Calu3 (cell line): Measurements from ENCODE around the gene TLL1. TPM values are rescaled to one million over a fixed set of nuclear protein-coding genes. Genes with fewer than 3 reads are reported as not detected.

Experiments used
- BruUV-seq: library from RNA; stranded (reverse); fragments of 400-500 nt; replicated peaks from 2 replicates; lab custom pipeline; 2021; lab: Mats Ljungman, UMichigan
- CTCF ChIA-PET: fragments of 300-600 bp; sonication (Branson Sonifier 250); formaldehyde crosslinking; loops from one replicate; lab custom pipeline; 2022; ENCODE audit warnings: antibody characterized with exemption; lab: Charles Lee
- DNase-seq: peaks from one replicate; pipeline ENCODE4 v3.0.0; 2022
- H3K27ac Mint-ChIP-seq: one replicate; pipeline ENCODE4 v1.8.0; 2022; ENCODE audit warnings: mixed read lengths; ENCODE audit not compliant: unreplicated experiment
- H3K27me3 Mint-ChIP-seq: one replicate; pipeline ENCODE4 v1.8.0; 2022; ENCODE audit warnings: mixed read lengths; ENCODE audit not compliant: unreplicated experiment
- H3K36me3 Mint-ChIP-seq: one replicate; pipeline ENCODE4 v1.8.0; 2022; ENCODE audit warnings: mild to moderate bottlenecking, moderate library complexity, mixed read lengths; ENCODE audit not compliant: insufficient read depth, unreplicated experiment
- H3K4me1 Mint-ChIP-seq: one replicate; pipeline ENCODE4 v1.8.0; 2022; ENCODE audit warnings: mild to moderate bottlenecking, low read depth, mixed read lengths; ENCODE audit not compliant: unreplicated experiment
- H3K4me3 Mint-ChIP-seq: one replicate; pipeline ENCODE4 v1.8.0; 2022; ENCODE audit warnings: mild to moderate bottlenecking, low read depth, moderate library complexity, mixed read lengths; ENCODE audit not compliant: unreplicated experiment
- H3K9me3 Mint-ChIP-seq: one replicate; pipeline ENCODE4 v1.8.0; 2022; ENCODE audit warnings: low read depth, mixed read lengths; ENCODE audit not compliant: unreplicated experiment
- CTCF ChIP-seq: fragments of 200-600 bp; IDR thresholded peaks from one replicate; pipeline ENCODE4 v1.8.0; 2022; ENCODE audit warnings: antibody characterized with exemption; ENCODE audit not compliant: unreplicated experiment
- intact Hi-C: fragments of 100-400 bp; cut with micrococcal nuclease; formaldehyde crosslinking; loops from one replicate; pipeline ENCODE4 v1.10.0; 2022; ENCODE audit not compliant: unreplicated experiment
- total RNA-seq: library from RNA; stranded (reverse); gene quantifications from 2 replicates; pipeline ENCODE4 v1.2.3, GENCODE V29; 2022

TLL1 gene
- total RNA-seq, 1 experiment from 2014 or later: not detected

- no peaks in the 10 kb centered on the region for H3K36me3 Mint-ChIP-seq
- CTCF ChIA-PET: no interaction called here
- intact Hi-C loops: no loop called here
- BruUV-seq: no TSS peak
- H3K4me3 Mint-ChIP-seq: no peak overlapping the region
- TF ChIP-seq CTCF: no peak
- no peak overlapping the region for H3K27ac Mint-ChIP-seq
- no peaks in the 10 kb centered on the region for H3K4me1 Mint-ChIP-seq
- no peak for DNase-seq
- no peaks in the 10 kb centered on the region for H3K27me3 Mint-ChIP-seq
- no peaks in the 10 kb centered on the region for H3K9me3 Mint-ChIP-seq
Measured at GRCh38 chr4:166066936-166067335, 193.9 kb downstream of the TLL1 start.

- H3K36me3 Mint-ChIP-seq: no peaks in the 10 kb centered on the region
- CTCF ChIA-PET: no interaction called here
- no peak overlapping the region for H3K4me3 Mint-ChIP-seq
- no peak overlapping the region for H3K27ac Mint-ChIP-seq
- no peak for DNase-seq
- no peak for TF ChIP-seq CTCF
- BruUV-seq: no TSS peak
- no peaks in the 10 kb centered on the region for H3K27me3 Mint-ChIP-seq
- intact Hi-C loops: no loop called here
- H3K4me1 Mint-ChIP-seq: no peaks in the 10 kb centered on the region
- no peaks in the 10 kb centered on the region for H3K9me3 Mint-ChIP-seq
Measured at GRCh38 chr4:166067915-166068314, 194.9 kb downstream of the TLL1 start.

GRCh38 chr4:166073783-166074182, 200.7 kb downstream of the TLL1 start:
- intact Hi-C loops: no loop called here
- no peak for DNase-seq
- no peak for TF ChIP-seq CTCF
- Mint-ChIP-seq H3K36me3 (no peaks in the 10 kb centered on the region), H3K27ac (no peak overlapping the region), H3K9me3 (no peaks in the 10 kb centered on the region), H3K4me3 (no peak overlapping the region), H3K27me3 (no peaks in the 10 kb centered on the region), H3K4me1 (no peaks in the 10 kb centered on the region)
- CTCF ChIA-PET: interaction anchor here (0.6 kb wide), 1 partner anchor 32 kb away, joined by 3 read pairs; no protein-coding TSS in a partner anchor
- BruUV-seq: no TSS peak

GRCh38 chr4:166075599-166075998, 202.6 kb downstream of the TLL1 start:
- CTCF ChIA-PET: no interaction called here
- H3K27ac Mint-ChIP-seq: no peak overlapping the region
- no peaks in the 10 kb centered on the region for H3K4me1 Mint-ChIP-seq
- intact Hi-C loops: no loop called here
- TF ChIP-seq CTCF: no peak
- H3K4me3 Mint-ChIP-seq: no peak overlapping the region
- no peaks in the 10 kb centered on the region for H3K9me3 Mint-ChIP-seq
- H3K36me3 Mint-ChIP-seq: no peaks in the 10 kb centered on the region
- no peak for DNase-seq
- no peaks in the 10 kb centered on the region for H3K27me3 Mint-ChIP-seq
- BruUV-seq: no TSS peak

GRCh38 chr4:166077782-166078181, 204.7 kb downstream of the TLL1 start:
- Mint-ChIP-seq H3K9me3 (no peaks in the 10 kb centered on the region), H3K27me3 (no peaks in the 10 kb centered on the region), H3K4me3 (no peak overlapping the region), H3K4me1 (no peaks in the 10 kb centered on the region), H3K27ac (no peak overlapping the region), H3K36me3 (no peaks in the 10 kb centered on the region)
- no peak for TF ChIP-seq CTCF
- BruUV-seq: no TSS peak
- intact Hi-C loops: no loop called here
- CTCF ChIA-PET: no interaction called here
- DNase-seq: no peak
